Measurements from ENCODE around the gene ACAP3. TPM values are rescaled to one million over a fixed set of nuclear protein-coding genes. Genes with fewer than 3 reads are reported as not detected.

Gene ACAP3
- total and polyA plus RNA-seq, 10 of the 15 experiments (the other 5 are each of a cell fraction or from before 2014, with no cell fraction given) = 0.05 to 34.2 (median 7.1) TPM

GRCh38 chr1:1340185-1340584, 32.5 kb upstream of the ACAP3 start:
- no peak for DNase-seq (ENCODE audit: low read depth, low spot score)
- intact Hi-C loops (cut with micrococcal nuclease; ENCODE audit: unreplicated experiment) = no loop called here
- no peak for FAIRE-seq
- Histone ChIP-seq H3K27me3 (replicated peaks in 1 of 2; ENCODE audit: control insufficient read depth in 2 of 2, insufficient read depth in 2 of 2, low read length in 1 of 2) (no peaks in the 10 kb centered on the region), H2AFZ (ENCODE audit: control insufficient read depth, low read depth, low read length) (no peak overlapping the region), H3K9ac (ENCODE audit: control insufficient read depth, insufficient read depth, low read length) (no peak overlapping the region), H3K36me3 (ENCODE audit: control insufficient read depth in 2 of 2, insufficient read depth in 2 of 2, low read length in 1 of 2) (peaks cover 0 to 5% of the 10 kb centered on the region in 2 experiments), H3K4me1 (ENCODE audit: control insufficient read depth, insufficient read depth, low read length) (no peaks in the 10 kb centered on the region), H3K4me3 (no peak overlapping the region), H3K9me3 (replicated peaks; ENCODE audit: control insufficient read depth, insufficient read depth, low read length) (no peaks in the 10 kb centered on the region), H3K27ac (ENCODE audit: control insufficient read depth, insufficient read depth) (no peak overlapping the region), H3K79me2 (ENCODE audit: control insufficient read depth, insufficient read depth, low read length) (no peaks in the 10 kb centered on the region), H4K20me1 (ENCODE audit: control insufficient read depth, insufficient read depth) (no peaks in the 10 kb centered on the region), H3K4me2 (ENCODE audit: control insufficient read depth, insufficient read depth) (no peak overlapping the region)
- TF ChIP-seq ATF7 (IDR thresholded peaks at IDR 0.05; ENCODE audit: low read depth) (no peak), CBX3 (IDR thresholded peaks at IDR 0.05; ENCODE audit: borderline replicate concordance, low read depth) (no peak), HDAC2 (IDR thresholded peaks at IDR 0.05) (no peak), STAT3 (IDR thresholded peaks at IDR 0.05; ENCODE audit: low read depth, low read length) (no peak), NFYA (IDR thresholded peaks at IDR 0.05; ENCODE audit: borderline replicate concordance, low read depth, low read length) (no peak), MEF2B (IDR thresholded peaks at IDR 0.05; ENCODE audit: partially characterized antibody, poor library complexity, severe bottlenecking) (no peak), ELK1 (IDR thresholded peaks at IDR 0.05; ENCODE audit: low read depth, low read length) (no peak), GABPA (IDR thresholded peaks at IDR 0.05; ENCODE audit: low read depth) (no peak), SMAD5 (IDR thresholded peaks at IDR 0.05; ENCODE audit: low read depth) (no peak), BCL11A (IDR thresholded peaks at IDR 0.05; ENCODE audit: low read depth, low read length) (no peak), ZNF24 (IDR thresholded peaks at IDR 0.05) (no peak), ZNF217 (IDR thresholded peaks at IDR 0.05) (no peak), YBX1 (IDR thresholded peaks at IDR 0.05) (no peak)
- TF ChIP-seq, protein P1, sequence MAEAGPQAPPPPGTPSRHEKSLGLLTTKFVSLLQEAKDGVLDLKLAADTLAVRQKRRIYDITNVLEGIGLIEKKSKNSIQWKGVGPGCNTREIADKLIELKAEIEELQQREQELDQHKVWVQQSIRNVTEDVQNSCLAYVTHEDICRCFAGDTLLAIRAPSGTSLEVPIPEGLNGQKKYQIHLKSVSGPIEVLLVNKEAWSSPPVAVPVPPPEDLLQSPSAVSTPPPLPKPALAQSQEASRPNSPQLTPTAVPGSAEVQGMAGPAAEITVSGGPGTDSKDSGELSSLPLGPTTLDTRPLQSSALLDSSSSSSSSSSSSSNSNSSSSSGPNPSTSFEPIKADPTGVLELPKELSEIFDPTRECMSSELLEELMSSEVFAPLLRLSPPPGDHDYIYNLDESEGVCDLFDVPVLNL (IDR thresholded peaks at IDR 0.05; ENCODE audit: low read depth, low read length) = no peak
- in situ Hi-C loops (cut with MboI) = no loop called here
- 95% methylated on average over 23 of the region's 23 CpGs for WGBS (ENCODE audit: insufficient coverage, insufficient replicate concordance, low lambda C conversion rate, missing lambda C conversion rate)
- POLR2A ChIA-PET = no interaction called here
- RAD21 ChIA-PET (ENCODE audit: unreplicated experiment) = no interaction called here
- no TSS peak for BruUV-seq (replicated peaks)
- SMC1A ChIA-PET (ENCODE audit: uncharacterized antibody, unreplicated experiment) = no interaction called here
- no peak for ATAC-seq
- CTCF ChIA-PET = no interaction called here
